ENCODE data around the gene CEACAM8. TPM values are rescaled to one million over a fixed set of nuclear protein-coding genes. Genes with fewer than 3 reads are reported as not detected.
A peak's percentile ranks its signal among the peaks of the same experiment; 100 is the strongest.

The CEACAM8 gene
- polyA plus RNA-seq, 2 of the 4 experiments (the other 2 are of a cell fraction) = not detected

GRCh38 chr19:42619271-42619670 is 24.5 kb upstream of the CEACAM8 start:
- FAIRE-seq (peak; percentile 97), DNase-seq (ENCODE audit: low read depth in 1 of 2, low spot score in 1 of 2) (no peak), ATAC-seq (no peak)
- ChIA-PET CTCF (interaction anchor here (1.4 to 4.2 kb wide), 3 partner anchors 11 to 15 kb away, joined by 3 to 26 read pairs (median 12); no protein-coding TSS in a partner anchor), POLR2A (no interaction called here)
- Histone ChIP-seq H3K4me1 (no peaks in the 10 kb centered on the region), H3K9me3 (no peaks in the 10 kb centered on the region), H3K4me2 (no peak overlapping the region), H3K27ac (no peak overlapping the region), H3K4me3 (no peak overlapping the region)
- 10% methylated on average over 1 of the region's 1 CpG for WGBS (ENCODE audit: missing lambda C conversion rate)
- TF ChIP-seq CBX2 (IDR thresholded peaks at IDR 0.05; ENCODE audit: borderline replicate concordance, low read depth) (no peak), POLR2A (IDR thresholded peaks at IDR 0.05; ENCODE audit: low read length) (no peak), POLR2AphosphoS2 (conservative IDR thresholded peaks at IDR 0.05; ENCODE audit: low read length) (no peak), RCOR1 (IDR thresholded peaks at IDR 0.05; ENCODE audit: low read depth, low read length) (no peak), HOXA7 (CRISPR knock-in tag; IDR thresholded peaks at IDR 0.05) (no peak), NFE2L2 (conservative IDR thresholded peaks at IDR 0.05; ENCODE audit: low read length) (no peak), ZFP36 (IDR thresholded peaks at IDR 0.05; ENCODE audit: borderline replicate concordance, partially characterized antibody) (no peak), TFCP2L1 (CRISPR knock-in tag; IDR thresholded peaks at IDR 0.05) (no peak), ATOH8 (CRISPR knock-in tag; IDR thresholded peaks at IDR 0.05; ENCODE audit: low read depth) (no peak), RNF2 (IDR thresholded peaks at IDR 0.05; ENCODE audit: borderline replicate concordance, low read depth) (no peak), HDAC2 (IDR thresholded peaks at IDR 0.05) (no peak), RARB (CRISPR knock-in tag; IDR thresholded peaks at IDR 0.05) (no peak), CHD2 (IDR thresholded peaks at IDR 0.05; ENCODE audit: low read length, partially characterized antibody) (no peak), RFX5 (IDR thresholded peaks at IDR 0.05) (no peak), BCL3 (IDR thresholded peaks at IDR 0.05) (no peak), HEYL (CRISPR knock-in tag; IDR thresholded peaks at IDR 0.05) (no peak), ESRRA (IDR thresholded peaks at IDR 0.05; ENCODE audit: borderline replicate concordance, low read length) (no peak), CHD4 (IDR thresholded peaks at IDR 0.05; ENCODE audit: borderline replicate concordance) (no peak)

GRCh38 chr19:42613666-42614065 is 18.9 kb upstream of the CEACAM8 start:
- CTCF ChIA-PET = interaction anchor here (0.9 to 4.9 kb wide), 8 partner anchors 11 to 173 kb away, joined by 3 to 26 read pairs (median 4); no protein-coding TSS in a partner anchor
- no peak for ATAC-seq
- TF ChIP-seq HEYL (CRISPR knock-in tag; IDR thresholded peaks at IDR 0.05) (no peak), ATOH8 (CRISPR knock-in tag; IDR thresholded peaks at IDR 0.05; ENCODE audit: low read depth) (no peak), CHD2 (IDR thresholded peaks at IDR 0.05; ENCODE audit: low read length, partially characterized antibody) (no peak), HOXB13 (CRISPR knock-in tag; IDR thresholded peaks at IDR 0.05; ENCODE audit: low read depth) (no peak), EP300 (IDR thresholded peaks at IDR 0.05) (no peak), JUN (IDR thresholded peaks at IDR 0.05) (no peak), ZC3H11A (IDR thresholded peaks at IDR 0.05) (no peak), NFE2L2 (conservative IDR thresholded peaks at IDR 0.05; ENCODE audit: low read length) (no peak), GATA3 (IDR thresholded peaks at IDR 0.05; ENCODE audit: borderline replicate concordance) (no peak), RNF2 (IDR thresholded peaks at IDR 0.05; ENCODE audit: borderline replicate concordance, low read depth) (no peak), TP53 (CRISPR knock-in tag; IDR thresholded peaks at IDR 0.05) (no peak), KDM5A (IDR thresholded peaks at IDR 0.05) (no peak), E2F6 (IDR thresholded peaks at IDR 0.05; ENCODE audit: borderline replicate concordance, low read depth) (no peak), REST (IDR thresholded peaks at IDR 0.05) (no peak), ZNF302 (CRISPR knock-in tag; IDR thresholded peaks at IDR 0.05) (no peak), CEBPB (IDR thresholded peaks at IDR 0.05) (no peak), PHF8 (IDR thresholded peaks at IDR 0.05; ENCODE audit: borderline replicate concordance, low read depth) (no peak)
- H3K27ac ChIP-seq = no peak overlapping the region
- DNase-seq (ENCODE audit: low read depth in 1 of 2, low spot score in 1 of 2) = no peak
- H3K9me3 ChIP-seq = no peaks in the 10 kb centered on the region
- WGBS (ENCODE audit: missing lambda C conversion rate) = 80% methylated on average over 5 of the region's 5 CpGs
- POLR2A ChIA-PET = no interaction called here
- H3K4me1 ChIP-seq = no peaks in the 10 kb centered on the region
- H3K4me2 ChIP-seq = no peak overlapping the region
- no peak for FAIRE-seq
- H3K4me3 ChIP-seq = no peak overlapping the region

Data from A549 (cell line).